ENCODE results near the gene FLOT1.

The FLOT1 gene

DNA sequence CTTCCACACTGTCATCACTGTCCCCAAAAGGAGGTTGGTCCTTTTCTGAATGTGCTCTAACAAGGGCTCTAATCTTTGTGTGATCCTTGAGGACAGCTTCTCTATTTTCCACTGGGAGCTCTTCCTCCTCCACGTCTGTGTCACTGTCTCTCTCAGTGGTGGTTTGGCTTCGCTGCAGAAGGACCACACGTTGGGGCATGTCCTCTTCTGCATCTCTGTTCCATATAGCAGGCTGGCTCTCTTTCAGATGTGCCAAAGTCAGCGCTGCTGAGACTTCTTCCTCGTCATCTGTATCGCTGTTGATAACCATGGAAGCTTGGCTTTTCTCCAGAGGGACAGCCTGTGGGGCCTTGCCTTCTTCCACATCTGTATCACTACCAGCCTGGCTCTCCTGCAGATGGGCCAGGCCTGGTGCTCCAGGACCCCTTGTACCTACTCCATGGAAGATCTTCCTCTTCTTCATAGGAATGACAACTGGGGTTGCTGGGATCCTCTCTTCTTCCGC lies 30.0 kb downstream of the FLOT1 start:
- Mint-ChIP-seq H3K4me3 (no peak overlapping the region), H3K36me3 (ENCODE audit: low read depth) (peaks cover 73% of the 10 kb centered on the region), H3K27ac (no peak overlapping the region), H3K9me3 (no peaks in the 10 kb centered on the region), H3K4me1 (peaks cover 25% of the 10 kb centered on the region), H3K27me3 (ENCODE audit: low read depth, poor library complexity) (peaks cover 3% of the 10 kb centered on the region)
- TF ChIP-seq, protein P1, sequence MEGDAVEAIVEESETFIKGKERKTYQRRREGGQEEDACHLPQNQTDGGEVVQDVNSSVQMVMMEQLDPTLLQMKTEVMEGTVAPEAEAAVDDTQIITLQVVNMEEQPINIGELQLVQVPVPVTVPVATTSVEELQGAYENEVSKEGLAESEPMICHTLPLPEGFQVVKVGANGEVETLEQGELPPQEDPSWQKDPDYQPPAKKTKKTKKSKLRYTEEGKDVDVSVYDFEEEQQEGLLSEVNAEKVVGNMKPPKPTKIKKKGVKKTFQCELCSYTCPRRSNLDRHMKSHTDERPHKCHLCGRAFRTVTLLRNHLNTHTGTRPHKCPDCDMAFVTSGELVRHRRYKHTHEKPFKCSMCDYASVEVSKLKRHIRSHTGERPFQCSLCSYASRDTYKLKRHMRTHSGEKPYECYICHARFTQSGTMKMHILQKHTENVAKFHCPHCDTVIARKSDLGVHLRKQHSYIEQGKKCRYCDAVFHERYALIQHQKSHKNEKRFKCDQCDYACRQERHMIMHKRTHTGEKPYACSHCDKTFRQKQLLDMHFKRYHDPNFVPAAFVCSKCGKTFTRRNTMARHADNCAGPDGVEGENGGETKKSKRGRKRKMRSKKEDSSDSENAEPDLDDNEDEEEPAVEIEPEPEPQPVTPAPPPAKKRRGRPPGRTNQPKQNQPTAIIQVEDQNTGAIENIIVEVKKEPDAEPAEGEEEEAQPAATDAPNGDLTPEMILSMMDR (IDR thresholded peaks at IDR 0.05) = no peak
- no peak for DNase-seq

DNA sequence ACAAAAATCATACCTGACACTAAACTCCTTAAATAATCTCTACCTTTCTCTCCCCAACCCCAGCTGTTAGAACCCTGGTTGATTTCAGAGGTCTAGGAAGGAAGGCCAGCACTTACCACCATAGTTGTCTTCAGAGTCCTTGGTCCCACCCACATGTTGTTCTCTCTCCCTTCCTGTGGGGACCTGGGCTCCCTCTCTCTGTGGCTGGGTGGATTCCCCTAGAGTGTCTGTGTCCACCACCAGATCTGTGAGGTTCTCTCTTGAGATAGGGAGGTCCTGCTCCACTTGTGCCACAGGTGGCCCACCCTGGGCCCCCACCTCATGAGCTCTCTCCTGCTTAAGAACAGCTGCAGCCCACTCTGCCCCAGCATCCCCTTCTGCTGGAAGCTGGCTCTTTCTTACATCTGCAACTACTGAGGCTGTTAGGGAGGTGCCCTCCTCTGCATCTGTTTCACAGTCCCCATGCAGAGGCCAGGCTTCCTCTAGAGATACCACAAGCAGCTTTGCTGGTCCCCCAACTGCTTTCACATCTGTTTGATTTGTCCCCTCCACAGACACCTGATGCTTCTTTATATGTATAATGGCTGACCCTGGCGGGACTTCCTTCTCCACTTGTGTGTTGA lies 30.6 kb downstream of the FLOT1 start:
- Mint-ChIP-seq H3K4me1 (peaks cover 19% of the 10 kb centered on the region), H3K4me3 (no peak overlapping the region), H3K36me3 (ENCODE audit: low read depth) (peaks cover 80% of the 10 kb centered on the region), H3K9me3 (no peaks in the 10 kb centered on the region), H3K27ac (peak overlapping the region; percentile 73), H3K27me3 (ENCODE audit: low read depth, poor library complexity) (peaks cover 3% of the 10 kb centered on the region)
- no peak for DNase-seq
- TF ChIP-seq, protein P1 (IDR thresholded peaks at IDR 0.05) = no peak

GRCh38 chr6:30709101-30709868 lies 33.2 kb downstream of the FLOT1 start:
- no peak for DNase-seq
- Mint-ChIP-seq H3K27ac (no peak overlapping the region), H3K9me3 (no peaks in the 10 kb centered on the region), H3K36me3 (ENCODE audit: low read depth) (peaks cover 80% of the 10 kb centered on the region), H3K4me3 (no peak overlapping the region), H3K27me3 (ENCODE audit: low read depth, poor library complexity) (peaks cover 3% of the 10 kb centered on the region), H3K4me1 (peaks cover 5% of the 10 kb centered on the region)
- TF ChIP-seq, protein P1 (IDR thresholded peaks at IDR 0.05) = no peak

DNA sequence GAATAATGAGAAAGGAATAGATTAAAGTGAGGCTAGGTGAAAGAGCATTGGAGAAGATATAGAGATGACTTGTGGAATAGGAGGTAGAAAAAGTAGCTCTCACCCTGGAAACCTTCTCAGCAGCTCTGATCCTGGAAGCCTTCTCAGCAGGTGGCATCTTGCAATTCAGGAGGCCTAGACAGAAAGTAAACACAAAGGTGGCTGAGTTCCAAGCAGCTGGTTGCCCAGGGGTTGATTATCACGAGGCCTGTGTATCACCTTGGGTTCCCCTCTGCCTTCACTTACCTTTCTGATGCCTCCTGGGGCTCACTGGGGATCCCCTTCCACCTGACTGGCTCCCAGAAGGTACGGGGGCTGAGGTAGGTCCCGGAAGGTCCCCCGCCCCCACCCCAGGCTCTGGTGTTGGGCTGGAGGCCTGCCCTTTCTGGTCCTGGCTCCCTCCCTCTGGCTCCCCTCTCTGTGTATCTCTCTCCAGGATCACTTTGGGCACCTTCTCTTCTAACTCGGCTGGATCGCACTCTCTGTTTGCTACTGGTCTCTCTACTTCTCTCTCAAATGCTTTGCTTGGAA lies 35.1 kb downstream of the FLOT1 start:
- Mint-ChIP-seq H3K27me3 (ENCODE audit: low read depth, poor library complexity) (peaks cover 3% of the 10 kb centered on the region), H3K4me3 (no peak overlapping the region), H3K27ac (peak overlapping the region; percentile 95), H3K9me3 (no peaks in the 10 kb centered on the region), H3K4me1 (peaks cover 5% of the 10 kb centered on the region), H3K36me3 (ENCODE audit: low read depth) (peaks cover 82% of the 10 kb centered on the region)
- DNase-seq = no peak
- TF ChIP-seq, protein P1 (IDR thresholded peaks at IDR 0.05) = no peak

- H3K27me3 Mint-ChIP-seq (ENCODE audit: low read depth, poor library complexity) = no peaks in the 10 kb centered on the region
- TF ChIP-seq, protein P1 (IDR thresholded peaks at IDR 0.05) = no peak
- peaks cover 5% of the 10 kb centered on the region for H3K4me1 Mint-ChIP-seq
- DNase-seq = no peak
- no peaks in the 10 kb centered on the region for H3K9me3 Mint-ChIP-seq
- no peak overlapping the region for H3K4me3 Mint-ChIP-seq
- H3K27ac Mint-ChIP-seq = peak overlapping the region; percentile 44
- H3K36me3 Mint-ChIP-seq (ENCODE audit: low read depth) = peaks cover 75% of the 10 kb centered on the region
Measured at GRCh38 chr6:30705620-30706019, 36.9 kb downstream of the FLOT1 start.

Measured in nephron progenitor cell (in vitro differentiated cells).